Right atrium auricular region (tissue), 2 donors: ENCODE results near the gene BUB1B. TPM values are rescaled to one million over a fixed set of nuclear protein-coding genes. Genes with fewer than 3 reads are reported as not detected.
"Not testable (repeated sequence)": the region's sequence is repeated elsewhere in the genome, so short reads cannot be mapped to it uniquely, and the experiment has no call there.

ENCODE experiments used
- DNase-seq: peaks from one replicate; pipeline ENCODE4 v3.0.0-alpha.2; 2019; ENCODE audit warnings: low spot score
- H3K27ac ChIP-seq, 2 donors: fragments of 200-600 bp; sonication (generic); 1 replicate in 1 of 2; 2 replicates in 1 of 2; pipeline ENCODE4 v1.5.1; 2016 to 2019
- H3K27me3 ChIP-seq, 2 donors: fragments of 200-600 bp; sonication (generic); one replicate each; pipeline versions ENCODE4 v1.5.1 to v1.6.0; 2017 to 2019
- H3K36me3 ChIP-seq: fragments of 200-600 bp; sonication (generic); one replicate; pipeline ENCODE4 v1.5.1; 2016
- H3K4me1 ChIP-seq, 2 donors: fragments of 200-600 bp; sonication (generic); one replicate each; pipeline versions ENCODE4 v1.5.1 to v1.6.0; 2017 to 2019
- H3K4me3 ChIP-seq, 2 donors: fragments of 200-600 bp; sonication (generic); 1 replicate in 1 of 2; 2 replicates in 1 of 2; pipeline ENCODE4 v1.5.1; 2017 to 2019; ENCODE audit warnings: mild to moderate bottlenecking in 1 of 2, moderate library complexity in 1 of 2
- H3K9me3 ChIP-seq, 2 donors: fragments of 200-600 bp; sonication (generic); one replicate each; pipeline ENCODE4 v1.5.1; 2019
- total RNA-seq, 2 donors: library from RNA; depleted of rRNA; stranded (reverse); fragments of >200 nt; gene quantifications; one replicate each; pipeline ENCODE4 v1.1.0, GENCODE V29; 2016
- TF ChIP-seq, protein P1 (sequence below), 2 donors: fragments of 200-600 bp; sonication (generic); IDR thresholded peaks; one replicate each; pipeline ENCODE4 v1.5.1; 2019; ENCODE audit warnings: antibody characterized with exemption in 2 of 2

BUB1B gene
- total RNA-seq, 2 donors from 2014 or later = 0.39 to 2.1 TPM

DNA sequence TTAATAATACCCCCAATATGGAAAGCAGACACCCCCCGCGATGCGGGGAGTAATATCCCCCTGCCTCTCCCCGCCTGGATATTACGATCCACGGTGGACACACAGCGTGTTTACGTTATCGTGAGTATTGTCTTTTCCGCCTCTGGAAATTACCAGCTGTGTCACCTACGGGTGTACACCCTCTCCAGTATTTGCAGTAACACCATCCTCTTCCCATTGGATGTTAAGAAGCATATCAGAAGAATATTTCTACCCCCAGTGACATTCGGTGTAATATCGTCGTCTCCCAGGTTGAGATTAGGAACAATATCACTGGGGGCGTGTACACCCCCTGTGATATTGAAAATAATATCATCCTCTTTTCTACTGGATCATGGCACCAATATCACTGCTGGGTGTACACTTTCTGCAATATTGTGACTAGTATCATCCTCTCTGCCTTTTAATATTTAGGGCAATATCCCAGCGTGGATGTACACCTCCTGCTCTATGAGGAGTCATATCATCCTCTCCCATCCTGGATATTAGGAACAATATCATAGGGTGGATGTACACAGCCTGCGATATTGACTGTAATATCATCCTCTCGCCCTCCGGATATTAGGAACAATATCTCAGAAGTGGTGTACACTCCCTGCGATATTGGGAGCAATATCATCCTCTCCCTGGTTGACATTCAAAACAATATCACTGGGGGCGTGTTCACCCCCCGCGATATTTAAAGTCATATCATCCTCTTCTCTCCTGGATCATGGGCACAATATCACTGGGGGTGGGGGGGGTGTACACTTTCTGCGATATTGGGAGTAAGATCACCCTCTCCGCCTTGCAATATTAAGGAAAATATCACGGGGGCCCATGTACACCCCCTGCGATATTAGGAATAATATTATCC, 31.9 kb upstream of the BUB1B start:
- H3K27me3 ChIP-seq = no peaks in the 10 kb centered on the region
- no peak overlapping the region for H3K27ac ChIP-seq
- TF ChIP-seq, protein P1, sequence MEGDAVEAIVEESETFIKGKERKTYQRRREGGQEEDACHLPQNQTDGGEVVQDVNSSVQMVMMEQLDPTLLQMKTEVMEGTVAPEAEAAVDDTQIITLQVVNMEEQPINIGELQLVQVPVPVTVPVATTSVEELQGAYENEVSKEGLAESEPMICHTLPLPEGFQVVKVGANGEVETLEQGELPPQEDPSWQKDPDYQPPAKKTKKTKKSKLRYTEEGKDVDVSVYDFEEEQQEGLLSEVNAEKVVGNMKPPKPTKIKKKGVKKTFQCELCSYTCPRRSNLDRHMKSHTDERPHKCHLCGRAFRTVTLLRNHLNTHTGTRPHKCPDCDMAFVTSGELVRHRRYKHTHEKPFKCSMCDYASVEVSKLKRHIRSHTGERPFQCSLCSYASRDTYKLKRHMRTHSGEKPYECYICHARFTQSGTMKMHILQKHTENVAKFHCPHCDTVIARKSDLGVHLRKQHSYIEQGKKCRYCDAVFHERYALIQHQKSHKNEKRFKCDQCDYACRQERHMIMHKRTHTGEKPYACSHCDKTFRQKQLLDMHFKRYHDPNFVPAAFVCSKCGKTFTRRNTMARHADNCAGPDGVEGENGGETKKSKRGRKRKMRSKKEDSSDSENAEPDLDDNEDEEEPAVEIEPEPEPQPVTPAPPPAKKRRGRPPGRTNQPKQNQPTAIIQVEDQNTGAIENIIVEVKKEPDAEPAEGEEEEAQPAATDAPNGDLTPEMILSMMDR (IDR thresholded peaks at IDR 0.05) = no peak
- no peak for DNase-seq
- H3K36me3 ChIP-seq = no peaks in the 10 kb centered on the region
- no peaks in the 10 kb centered on the region for H3K9me3 ChIP-seq
- no peaks in the 10 kb centered on the region for H3K4me1 ChIP-seq
- H3K4me3 ChIP-seq = no peak overlapping the region

DNA sequence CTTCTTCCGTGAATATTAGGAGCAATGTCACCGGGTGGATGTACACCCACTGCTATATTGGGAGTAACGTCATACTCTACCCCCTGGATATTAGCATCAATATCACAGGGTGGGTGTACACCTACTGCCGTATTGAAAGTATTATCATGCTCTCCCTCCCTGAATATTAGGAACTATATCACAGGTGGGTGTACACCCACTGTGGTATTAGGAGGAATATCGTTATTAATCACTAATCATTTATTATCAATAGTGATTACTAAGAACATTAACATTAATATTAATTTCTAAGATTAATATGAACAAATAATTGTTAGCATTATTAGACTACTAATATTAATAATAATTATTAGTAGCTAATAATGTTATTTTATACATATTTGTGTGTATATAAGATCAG, 30.8 kb upstream of the BUB1B start:
- Histone ChIP-seq H3K4me1 (no peaks in the 10 kb centered on the region), H3K36me3 (no peaks in the 10 kb centered on the region), H3K9me3 (no peaks in the 10 kb centered on the region), H3K27ac (no peak overlapping the region), H3K4me3 (no peak overlapping the region), H3K27me3 (no peaks in the 10 kb centered on the region)
- TF ChIP-seq, protein P1 (IDR thresholded peaks at IDR 0.05) = no peak
- DNase-seq = no peak

DNA sequence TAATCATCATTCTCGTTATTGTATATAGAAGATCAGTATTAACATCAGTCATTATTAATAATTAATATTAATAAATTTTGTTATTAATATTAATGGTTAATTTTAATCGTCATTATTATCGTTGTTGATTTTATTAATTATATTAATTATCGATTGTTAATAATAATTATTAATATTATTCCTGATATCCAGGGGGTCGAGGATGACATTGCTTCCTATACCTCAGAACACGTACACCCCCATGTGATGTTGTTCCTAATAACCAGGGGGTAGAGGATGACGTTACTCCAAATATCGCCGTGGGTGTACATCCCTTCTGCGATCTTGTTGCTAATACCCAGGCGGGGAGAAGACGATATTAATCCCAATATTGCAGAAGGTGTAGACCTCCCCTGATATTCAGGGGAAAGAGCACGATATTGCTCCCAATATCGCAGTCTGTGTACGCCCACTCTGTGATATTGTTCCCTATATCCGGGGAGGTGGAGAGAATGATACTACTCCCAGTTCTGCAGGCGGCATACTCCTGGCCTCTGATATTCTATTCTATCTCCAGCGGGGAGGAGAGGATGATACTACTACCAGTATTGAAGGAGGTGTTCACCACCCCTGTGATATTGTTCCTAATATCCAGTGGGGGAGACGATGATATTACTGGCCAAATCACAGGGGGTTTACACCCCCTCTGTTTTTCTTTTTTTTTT, 29.9 kb upstream of the BUB1B start:
- no peak overlapping the region for H3K4me3 ChIP-seq
- no peak for DNase-seq
- TF ChIP-seq, protein P1 (IDR thresholded peaks at IDR 0.05) = no peak
- no peaks in the 10 kb centered on the region for H3K9me3 ChIP-seq
- no peaks in the 10 kb centered on the region for H3K36me3 ChIP-seq
- H3K27ac ChIP-seq = no peak overlapping the region
- H3K4me1 ChIP-seq = no peaks in the 10 kb centered on the region
- H3K27me3 ChIP-seq = no peaks in the 10 kb centered on the region

DNA sequence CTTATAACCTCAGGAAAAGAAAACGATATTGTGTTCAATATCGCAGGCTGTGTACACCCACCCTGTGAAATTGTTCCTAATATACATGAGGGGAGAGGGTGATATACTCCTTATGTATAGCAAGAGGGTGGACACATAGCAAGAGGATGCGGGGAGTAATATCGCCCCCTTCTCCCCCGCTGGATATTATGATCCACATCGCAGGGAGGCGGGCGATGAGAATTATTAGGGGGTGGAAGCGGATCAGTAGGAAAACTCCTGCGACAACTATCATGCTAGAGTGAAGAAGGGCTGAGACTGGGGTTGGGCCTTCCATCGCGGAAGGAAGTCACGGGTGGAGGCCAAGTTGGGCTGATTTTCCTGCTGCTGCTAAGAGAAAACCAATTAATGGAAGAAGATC, 27.3 kb upstream of the BUB1B start:
- Histone ChIP-seq H3K4me3 (no peak overlapping the region), H3K9me3 (no peaks in the 10 kb centered on the region), H3K27me3 (no peaks in the 10 kb centered on the region), H3K27ac (no peak overlapping the region), H3K36me3 (no peaks in the 10 kb centered on the region), H3K4me1 (no peaks in the 10 kb centered on the region)
- no peak for DNase-seq
- TF ChIP-seq, protein P1 (IDR thresholded peaks at IDR 0.05) = no peak

DNA sequence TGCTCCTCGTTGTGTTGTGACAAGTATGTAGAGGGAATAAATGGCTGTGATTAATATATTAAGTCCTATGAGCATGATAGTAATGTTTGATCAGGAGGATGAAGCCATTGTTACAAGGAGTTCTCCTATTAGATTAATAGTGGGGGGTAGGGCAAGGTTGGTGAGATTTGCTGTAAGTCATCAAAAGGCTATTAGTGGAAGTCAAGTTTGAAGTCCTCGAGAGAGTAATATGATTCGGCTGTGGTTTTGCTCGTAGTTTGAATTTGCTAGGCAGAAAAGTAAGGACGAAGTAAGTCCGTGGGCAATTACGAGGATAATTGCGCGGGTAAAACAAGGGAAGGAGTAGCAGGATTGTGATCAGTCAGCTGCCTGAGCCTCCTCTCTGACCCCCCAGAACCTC, 26.0 kb upstream of the BUB1B start:
- Histone ChIP-seq H3K27ac (no peak overlapping the region), H3K4me1 (no peaks in the 10 kb centered on the region), H3K36me3 (no peaks in the 10 kb centered on the region), H3K27me3 (no peaks in the 10 kb centered on the region), H3K9me3 (no peaks in the 10 kb centered on the region), H3K4me3 (no peak overlapping the region)
- TF ChIP-seq, protein P1 (IDR thresholded peaks at IDR 0.05) = no peak
- no peak for DNase-seq

DNA sequence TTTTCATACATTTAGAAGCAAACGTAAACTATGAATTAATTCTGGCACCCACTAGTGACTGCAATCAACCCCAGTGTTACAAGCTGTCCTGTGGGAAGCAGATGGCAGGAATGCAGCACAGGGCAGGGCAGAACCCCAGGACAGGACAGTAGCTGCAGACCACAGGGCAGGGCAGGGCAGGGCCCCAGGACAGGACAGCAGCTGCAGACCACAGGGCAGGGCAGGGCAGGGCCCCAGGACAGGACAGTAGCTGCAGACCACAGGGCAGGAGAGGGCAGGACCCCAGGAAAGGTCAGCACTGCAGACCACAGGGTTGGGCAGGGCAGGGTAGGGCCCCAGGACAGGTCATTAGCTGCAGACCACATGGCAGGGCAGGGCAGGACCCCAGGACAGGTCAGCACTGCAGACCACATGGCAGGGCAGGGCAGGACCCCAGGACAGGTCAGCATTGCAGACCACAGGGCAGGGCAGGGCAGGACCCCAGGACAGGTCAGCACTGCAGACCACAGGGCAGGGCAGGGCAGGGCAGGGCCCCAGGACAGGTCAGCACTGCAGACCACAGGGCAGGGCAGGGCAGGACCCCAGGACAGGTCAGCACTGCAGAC, 24.9 kb upstream of the BUB1B start:
- DNase-seq, H3K4me3 ChIP-seq, H3K9me3 ChIP-seq, H3K27me3 ChIP-seq, H3K27ac ChIP-seq, H3K36me3 ChIP-seq, H3K4me1 ChIP-seq: not testable (repeated sequence)
